Measurements from ENCODE around the gene ACADSB.

Gene ACADSB

DNA sequence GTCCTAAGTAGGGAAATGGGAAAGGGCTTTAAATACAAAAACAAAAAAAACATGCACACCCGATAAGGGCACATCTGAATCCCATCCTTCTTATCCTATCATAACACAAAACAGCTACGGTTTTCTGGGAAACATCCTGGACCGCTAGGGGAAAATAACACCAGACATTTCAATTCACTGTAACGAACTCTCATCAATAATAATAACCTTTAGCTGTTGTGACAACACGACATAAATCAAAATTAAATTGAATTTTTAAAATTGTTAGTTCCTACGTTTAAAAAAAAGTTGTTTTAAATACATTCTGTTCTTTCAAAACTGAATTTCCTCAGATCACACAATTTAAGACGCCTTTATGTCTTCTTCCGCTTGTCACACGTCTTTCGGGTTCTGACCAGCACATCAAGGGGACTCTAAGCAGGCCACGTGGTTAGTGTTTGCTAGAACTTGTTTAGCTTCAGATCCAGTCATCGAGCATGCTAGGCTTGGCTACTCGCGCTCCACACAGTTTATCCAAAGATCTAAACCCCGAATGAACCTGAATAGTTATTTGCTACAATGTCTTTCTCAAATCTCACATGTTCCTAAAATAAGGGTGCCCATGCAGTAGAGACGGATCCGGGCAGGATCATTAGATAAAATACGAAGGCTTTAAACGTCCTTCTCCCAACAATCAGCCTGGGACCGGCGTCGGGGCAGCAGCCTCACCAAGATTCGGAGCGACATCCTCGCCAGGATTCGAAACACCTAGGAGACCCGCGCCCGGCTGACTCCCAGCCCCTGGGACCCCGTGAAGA, 1.1 kb upstream of the ACADSB start:
- peak; percentile 71 for DNase-seq

DNA sequence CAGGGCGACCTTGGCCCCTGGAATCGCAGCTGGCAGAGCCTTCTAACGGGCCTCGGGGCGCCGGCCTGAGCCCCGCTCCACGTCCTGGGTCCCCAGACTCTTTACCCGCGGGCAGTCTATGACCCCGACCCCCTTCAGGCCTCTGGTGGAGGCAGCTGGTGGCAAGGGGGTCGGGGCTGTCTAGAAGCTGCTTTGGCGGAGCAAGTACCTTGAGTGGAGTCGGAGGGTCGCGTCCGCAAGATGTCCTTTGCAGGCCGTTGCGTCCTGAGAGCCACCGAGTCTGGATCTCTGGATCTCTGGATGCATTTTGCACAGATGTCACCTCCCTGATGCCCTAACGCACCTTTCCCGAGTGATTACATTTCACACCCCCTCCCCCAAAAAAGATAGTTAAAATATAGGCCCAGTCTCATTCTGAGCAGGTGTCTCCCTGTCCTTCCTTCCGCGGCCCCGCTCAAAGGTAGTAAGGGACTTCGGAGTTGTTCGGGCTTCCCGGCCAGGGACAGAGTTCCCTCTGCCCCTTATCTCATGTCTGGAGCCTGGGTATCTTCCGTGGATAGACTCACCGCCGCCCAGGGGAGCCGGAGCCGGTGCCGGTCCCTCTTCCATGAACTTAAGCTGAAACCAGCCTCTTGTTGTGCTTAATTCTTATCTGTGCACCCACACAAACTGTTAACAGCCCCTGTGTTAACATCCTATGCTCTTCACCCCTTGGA, 457 bp downstream of the ACADSB start:
- DNase-seq = peak; percentile 22

DNA sequence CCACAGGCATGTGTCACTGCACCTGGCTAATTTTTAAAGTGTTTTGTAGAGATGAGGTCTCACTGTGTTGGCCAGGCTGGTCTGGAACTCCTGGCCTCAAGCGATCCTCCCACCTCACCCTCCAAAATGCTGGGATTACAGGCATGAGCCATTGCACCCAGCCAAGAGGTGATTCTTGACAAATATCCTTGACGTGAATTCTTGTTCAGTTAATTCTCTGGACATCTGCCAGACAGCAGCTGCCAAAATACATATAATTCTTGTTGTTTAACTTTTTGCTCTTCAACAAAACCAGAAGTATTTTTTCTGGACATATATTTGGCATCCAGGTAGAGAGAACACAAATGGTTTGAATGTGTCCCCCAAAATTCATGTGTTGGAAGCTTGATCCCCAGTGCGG, 3.2 kb downstream of the ACADSB start:
- DNase-seq = no peak

DNA sequence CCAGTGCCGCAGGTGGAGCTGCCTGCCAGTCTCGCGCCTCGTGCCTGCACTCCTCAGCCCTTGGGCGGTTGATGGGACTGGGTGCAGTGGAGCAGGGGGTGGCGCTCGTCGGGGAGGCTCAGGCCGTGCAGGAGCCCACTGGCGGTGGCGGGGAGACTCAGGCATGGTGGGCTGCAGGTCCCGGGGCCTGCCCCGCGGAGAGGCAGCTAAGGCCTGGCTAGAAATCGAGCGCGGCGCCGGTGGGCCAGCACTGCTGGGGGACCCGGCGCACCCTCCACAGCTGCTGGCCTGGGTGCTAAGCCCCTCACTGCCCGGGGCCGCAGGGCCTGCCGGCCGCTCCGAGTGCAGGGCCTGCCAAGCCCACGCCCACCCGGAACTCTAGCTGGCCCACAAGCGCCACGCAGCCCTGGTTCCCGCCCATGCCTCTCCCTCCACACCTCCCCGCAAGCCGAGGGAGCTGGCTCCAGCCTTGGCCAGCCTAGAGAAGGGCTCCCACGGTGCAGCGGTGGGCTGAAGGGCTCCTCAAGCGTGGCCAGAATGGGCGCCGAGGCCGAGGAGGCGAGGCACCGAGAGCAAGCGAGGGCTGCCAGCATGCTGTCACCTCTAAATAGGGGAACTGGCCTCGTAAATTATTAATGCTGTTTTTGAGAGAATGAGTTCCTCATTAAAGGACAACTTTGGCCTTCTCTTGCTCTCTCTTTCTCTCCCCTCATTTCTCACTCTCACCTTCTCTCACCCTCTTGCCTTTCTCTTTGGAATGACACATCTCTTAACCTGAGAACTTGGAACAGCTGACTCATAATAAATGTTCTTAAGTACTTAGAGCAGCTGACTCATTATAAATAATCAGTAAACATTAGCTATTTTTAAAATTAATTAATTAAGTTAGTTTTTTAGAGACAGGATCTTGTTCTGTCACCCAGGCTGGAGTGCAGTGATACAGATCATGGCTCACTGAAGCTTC, 4.9 kb downstream of the ACADSB start:
- DNase-seq = no peak

DNA sequence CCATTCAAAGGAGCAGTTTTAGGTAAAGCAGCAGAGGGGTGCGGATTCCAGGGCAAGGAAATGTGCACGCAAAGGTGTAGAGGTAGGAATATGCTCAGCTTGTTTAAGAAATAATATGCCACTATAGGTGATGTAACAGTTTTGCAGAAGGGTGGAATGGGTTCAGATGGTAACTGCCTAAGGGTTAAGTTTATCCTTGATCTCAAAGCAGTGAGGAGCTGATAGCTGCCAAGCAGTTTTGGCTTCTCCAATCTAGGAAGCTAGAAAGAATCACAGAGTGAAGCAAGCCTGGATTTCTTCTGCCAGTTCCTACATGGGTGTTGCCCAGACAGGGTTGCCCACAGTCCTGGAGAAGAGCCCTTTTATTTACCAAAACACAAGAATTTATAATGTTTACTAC, 6.0 kb downstream of the ACADSB start:
- DNase-seq = no peak

DNA sequence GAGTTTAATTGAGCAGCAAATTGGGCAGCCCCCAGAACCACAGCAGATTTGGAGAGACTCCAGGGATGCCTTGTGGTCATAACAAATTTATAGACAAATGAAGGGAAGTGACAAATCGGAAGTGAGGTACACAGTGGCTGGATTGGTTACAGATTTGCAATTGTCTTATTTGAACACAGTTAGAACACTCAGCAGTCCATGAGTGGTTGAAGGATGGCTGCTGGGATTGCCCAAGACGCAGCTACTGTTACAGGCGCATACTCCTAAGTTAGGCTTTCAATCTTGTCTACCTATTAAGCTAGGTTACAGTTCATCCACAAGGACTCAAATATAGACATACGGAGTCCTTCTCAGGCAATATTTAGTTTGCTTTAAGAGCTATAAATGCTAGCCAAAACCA, 7.4 kb downstream of the ACADSB start:
- no peak for DNase-seq

DNA sequence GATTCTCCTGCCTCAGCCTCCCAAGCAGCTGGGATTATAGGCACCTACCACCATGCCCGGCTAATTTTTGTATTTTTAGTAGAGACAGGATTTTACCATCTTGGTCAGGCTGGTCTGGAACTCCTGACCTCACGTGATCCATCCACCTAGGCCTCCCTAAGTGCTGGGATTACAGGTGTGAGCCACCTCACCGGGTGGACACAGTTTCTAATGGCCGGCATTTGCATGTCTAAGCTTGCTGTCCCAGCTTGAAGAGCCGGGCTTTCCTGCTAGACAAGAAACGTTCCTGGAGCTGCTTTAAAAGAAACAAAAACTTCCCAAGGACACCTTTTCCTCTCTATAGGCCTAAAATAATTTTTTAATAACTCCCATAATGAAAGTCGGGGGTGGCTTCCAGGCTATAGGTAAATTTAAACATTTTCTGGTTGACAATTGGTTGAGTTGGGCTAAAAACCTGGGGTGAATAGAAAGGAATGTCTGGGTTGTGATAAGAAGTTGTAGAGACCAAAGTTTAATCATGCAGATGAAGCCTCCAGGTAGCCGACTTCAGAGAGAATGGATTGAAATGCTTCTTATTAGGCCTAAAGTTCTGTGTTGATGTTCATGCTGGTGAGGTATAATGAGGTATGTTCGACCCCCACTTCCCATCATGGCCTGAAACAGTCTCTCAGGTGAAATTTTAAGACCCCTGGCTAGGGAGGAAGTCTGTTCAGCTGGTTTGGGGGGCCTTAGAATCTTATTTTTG, 8.8 kb downstream of the ACADSB start:
- DNase-seq = no peak

DNA sequence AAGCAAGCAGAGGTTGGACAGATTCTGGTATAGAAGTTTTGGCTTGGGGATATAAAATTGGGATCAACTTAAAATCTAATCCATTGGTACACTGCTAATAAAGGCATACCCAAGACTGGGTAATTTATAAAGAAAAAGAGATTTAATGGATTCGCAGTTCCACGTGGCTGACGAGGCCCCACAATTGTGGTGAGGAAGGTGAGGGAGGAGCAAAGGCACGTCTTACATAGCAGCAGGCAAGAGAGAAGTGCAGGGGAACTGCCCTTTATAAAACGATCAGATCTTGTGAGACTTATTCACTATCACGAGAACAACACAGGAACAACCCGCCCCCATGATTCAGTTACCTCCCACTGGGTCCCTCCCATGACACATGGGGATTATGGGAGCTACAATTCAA, 9.7 kb downstream of the ACADSB start:
- DNase-seq = no peak

DNA sequence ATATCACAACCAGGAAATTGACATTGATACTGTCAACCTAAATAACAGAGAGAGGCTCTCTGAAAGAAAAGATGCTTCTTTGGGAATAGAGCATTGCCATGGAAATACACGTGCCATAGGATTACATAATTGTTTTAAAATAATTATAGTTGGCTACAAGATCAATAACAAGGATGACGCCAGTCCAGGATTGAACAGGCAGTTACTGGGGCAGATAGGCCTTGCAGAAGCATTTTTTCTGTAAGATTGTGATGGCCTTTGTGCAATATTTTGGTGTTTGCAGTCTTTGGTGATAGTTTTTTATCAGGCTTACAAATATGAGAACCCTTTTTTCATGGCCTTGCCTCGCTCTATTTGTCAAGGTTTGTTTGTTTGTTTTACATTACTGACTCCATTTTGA, 10.5 kb downstream of the ACADSB start:
- no peak for DNase-seq

DNA sequence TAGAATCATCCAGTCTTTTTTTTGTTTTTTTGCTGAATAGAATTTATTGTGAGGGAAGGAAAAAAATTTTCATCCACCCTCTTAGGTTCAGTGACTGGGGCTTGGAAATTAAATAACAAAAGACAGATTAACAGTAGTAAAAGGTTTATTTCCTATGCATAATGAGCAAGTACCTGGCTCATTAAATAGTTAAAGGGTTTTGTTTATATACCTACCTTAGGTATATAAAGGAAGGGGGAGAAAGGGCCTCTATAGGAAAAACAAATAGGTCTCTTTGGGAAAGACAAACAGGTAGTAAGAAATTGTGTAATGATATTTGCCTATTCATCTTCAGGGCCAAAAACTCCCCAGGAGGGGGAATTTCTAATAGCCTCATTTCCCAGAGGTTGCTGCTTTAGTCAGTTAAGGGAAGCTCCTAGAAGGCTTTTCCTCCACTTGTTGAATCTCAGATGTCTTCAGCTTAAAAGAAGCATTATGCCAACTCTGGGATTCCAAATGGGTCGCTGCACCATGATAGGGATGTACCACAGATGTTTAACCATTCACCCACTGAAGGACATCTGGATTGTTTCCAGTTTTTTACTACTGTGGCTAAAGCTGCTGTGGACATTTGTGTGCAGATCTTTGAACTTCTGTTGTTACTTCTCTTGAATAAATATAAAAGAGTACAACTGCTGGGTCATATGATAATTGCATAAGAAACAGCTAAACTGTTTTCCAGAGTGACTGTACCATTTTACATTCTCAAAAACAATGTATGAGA, 11.3 kb downstream of the ACADSB start:
- no peak for DNase-seq

DNA sequence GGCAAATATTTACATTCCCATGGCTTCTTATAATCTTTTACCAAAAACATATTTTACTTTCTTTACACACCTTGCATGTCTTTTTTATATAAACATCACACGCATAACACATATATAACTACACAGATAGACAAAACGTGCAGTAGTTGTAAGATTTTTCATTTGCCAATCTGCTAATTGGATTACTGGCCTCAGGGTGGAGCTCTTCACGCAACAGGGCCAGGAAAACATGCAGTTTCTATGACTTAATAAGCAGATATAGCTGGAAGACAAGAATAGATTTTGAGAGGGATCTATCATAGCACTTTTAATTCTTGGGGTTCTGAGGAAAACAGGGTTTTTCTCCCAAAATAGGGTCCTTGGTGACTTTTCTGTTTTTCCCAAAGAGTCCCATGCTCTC, 12.7 kb downstream of the ACADSB start:
- DNase-seq = no peak

DNA sequence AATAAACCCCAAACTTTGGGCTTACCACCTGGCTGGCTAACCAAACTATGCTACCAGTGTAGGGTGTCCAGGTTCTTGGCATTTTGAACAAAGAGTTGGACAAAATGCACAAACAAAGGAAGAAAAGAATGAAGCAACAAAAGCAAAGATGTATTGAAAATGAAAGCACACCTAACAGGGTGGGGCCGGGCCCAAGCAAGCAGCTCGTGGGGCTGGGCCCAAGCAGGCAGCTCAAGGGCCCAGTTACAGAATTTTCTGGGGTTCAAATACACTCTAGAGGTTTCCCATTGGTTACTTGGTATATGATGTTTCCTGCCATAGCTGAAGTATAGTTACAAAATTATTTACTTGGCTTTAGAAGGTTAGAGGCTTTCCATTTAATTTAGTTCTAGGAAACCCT, 15.7 kb downstream of the ACADSB start:
- no peak for DNase-seq

DNA sequence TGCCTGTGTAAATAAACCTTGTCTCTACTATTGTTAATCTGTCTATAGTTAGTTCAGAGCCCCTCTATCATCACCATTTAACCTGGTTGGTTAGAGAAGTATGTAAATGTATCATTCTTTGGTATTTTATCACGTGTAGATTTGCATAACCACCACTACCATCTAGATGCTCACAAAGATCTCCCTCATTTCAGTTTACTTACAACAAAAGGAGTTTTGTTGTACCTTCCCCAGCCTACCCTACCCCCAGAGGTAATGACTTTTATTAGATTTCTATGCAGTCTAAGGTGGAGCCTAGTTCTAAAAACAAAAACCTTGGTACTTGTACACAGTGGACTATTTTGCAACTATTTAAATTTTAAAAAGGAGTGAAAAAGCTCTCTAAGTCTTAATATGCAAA, 17.5 kb downstream of the ACADSB start:
- DNase-seq = no peak

DNA sequence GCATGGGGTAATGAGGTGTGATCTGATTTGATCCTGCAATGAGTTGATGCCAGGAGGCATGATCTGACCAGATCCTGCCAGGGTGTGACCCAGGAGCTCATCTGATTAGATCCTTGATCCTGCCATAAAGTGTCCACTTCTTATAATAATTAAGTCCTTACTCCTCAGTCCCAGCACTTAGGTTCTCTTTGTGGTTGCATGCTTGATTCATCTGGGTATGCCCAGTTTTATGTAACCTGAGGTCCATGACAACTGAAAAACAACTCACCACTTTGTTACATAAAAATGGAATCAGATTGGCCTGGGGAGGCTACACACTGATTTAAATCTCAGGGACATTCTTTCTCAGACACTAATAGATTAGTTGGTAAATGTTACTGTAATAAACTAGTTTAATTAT, 19.1 kb downstream of the ACADSB start:
- no peak for DNase-seq

DNA sequence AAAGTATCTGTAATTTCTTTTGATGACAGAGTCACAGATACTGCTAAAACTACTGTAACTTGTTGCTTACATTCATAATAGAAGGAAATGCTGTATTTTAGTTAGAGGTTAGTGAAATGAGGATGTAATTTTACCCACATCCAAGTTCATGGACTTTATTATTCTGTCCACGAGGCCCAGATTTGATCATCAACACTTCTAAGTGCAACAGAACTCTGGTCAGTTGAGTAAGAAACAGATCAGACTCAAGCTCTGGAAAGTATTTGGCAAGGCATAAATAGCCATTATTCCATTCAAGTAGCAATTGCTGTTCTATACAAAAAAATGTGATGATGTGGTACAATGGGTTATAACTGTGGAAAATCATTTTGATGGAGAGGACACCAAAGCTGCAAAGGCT, 22.3 kb downstream of the ACADSB start:
- no peak for DNase-seq

DNA sequence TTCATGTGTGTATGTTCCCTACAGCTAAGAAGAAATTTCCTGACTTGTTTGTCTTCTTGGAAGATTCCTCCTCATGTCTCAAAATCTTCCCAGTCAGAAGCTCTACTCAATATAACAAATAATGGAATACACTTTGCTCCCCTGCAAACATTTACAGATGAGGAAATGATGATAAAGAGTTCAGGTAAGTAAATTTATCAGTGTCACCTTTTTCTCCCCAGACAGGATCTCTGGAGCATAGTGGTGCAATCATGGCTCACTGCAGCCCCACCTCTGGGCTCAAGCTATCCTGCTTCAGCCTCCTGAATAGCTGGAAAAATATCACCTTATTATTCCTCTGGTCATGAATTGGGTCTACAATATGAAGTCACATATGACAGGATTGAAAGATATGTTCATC, 25.5 kb downstream of the ACADSB start:
- no peak for DNase-seq

DNA sequence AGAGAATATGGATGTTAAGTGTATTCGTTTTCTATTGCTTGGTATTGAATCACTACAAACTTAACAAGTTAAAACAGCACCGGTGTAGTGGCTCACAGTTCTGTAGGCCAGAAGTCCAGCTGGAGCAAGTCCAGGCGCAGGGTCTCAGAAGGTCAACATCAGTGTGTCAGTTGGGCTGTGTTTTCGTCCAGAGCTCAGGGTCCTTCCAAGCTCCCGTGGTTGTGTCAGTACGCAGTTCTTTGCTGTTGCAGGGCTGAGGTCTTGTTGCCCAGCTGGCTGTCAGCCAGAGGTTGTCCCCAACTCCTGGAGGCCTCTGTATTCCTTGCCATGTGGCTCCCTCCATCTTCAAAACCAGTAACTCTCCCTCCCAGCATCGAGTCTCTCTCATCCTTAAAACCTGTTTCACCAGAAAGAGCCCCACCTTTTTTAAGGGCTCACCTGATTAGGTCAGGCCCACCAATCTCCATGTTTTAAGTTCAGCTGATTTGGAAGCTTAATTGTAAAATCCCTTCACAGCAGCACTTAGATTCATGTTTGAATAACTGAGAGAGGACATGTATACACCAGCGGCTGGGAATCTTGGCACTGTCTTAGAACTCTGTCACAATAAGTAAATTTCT, 26.8 kb downstream of the ACADSB start:
- no peak for DNase-seq

DNA sequence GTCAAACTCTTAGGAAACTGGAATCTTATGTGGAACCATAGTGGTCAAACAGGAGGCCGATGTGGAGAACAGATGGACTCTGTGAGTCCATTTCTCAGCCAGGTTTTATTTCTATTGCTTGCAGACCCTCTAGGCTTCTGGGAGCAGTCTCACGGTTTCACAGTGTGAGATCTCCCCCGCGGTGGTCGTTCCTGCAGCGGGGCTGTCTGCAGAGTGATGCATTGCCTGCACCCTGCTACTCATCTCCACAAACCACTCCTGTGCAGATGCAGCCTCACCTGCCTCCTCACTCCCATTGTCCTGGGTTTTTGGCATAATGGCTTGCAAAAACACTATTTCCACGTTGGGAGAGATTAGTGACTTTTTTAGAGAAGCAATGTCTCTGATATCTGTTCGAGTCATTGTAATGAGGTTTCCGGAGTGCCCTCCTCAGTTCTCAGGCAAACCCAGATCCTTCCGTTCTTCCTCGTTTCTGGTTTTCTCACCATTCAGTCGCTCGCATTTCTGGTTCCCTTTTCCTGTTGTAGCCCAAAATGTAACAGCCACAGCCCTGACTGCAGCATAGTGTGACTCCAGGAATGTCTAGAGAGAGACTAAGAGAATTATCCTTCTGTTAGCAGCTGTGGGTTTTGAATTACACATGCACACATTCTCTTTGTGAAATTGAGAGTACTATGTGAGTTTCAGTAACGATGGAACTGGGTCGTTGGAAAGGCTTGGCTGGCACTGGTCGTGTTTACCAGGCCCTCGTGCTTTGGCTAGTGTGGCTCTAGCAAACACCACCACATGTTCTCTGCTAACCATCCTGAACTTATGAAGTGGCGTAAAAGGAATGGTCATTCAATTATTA, 30.2 kb downstream of the ACADSB start:
- DNase-seq = no peak

DNA sequence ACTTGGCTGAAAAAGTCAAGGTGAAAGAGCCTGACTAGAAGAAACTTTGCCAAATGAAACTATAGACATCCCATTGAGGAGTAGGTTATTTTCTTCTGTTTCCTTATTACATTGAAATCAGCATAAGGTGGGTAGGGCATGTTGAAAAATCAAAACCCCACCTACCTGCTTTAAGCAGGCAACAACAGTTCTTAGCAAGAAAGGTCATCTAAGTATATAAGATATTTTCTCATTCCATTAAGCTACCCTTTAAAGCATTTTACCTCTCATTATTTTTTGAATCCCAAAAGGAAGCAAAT, 30.8 kb downstream of the ACADSB start:
- DNase-seq = no peak

DNA sequence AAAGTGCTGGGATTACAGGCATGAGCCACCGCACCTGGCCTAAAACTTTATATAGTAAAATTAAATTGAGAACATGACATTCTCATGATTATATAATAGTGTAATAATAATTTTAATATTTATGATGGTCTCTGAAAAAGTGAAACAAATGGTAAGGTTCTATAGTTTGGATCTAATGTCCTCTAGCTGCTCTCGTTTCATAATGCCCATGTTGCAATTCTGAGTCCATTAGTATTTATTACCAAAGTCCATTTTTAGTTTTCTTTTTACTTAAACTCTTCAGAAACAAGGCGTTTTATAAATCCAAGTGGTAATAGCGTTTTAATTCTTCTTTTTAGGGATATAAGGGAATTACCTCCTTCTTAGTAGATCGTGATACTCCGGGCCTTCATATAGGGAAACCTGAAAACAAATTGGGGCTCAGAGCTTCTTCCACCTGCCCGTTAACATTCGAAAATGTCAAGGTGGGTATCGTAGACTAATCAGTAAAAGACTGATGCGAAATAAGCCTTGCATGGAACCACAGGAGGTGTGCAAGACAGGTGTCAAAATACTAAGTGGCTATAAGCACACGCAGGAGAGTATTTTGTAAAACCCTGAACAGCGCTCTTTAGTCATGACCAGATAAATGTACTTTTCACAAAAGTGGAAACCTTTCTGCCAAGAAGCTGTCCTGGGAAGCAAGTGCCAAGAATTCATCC, 34.1 kb downstream of the ACADSB start:
- DNase-seq = no peak

Measured in CD4-positive, alpha-beta T cell treated with Interleukin-17A for 1 hour (primary cell).